WERI-Rb-1 (cell line): ENCODE data around the gene MYMK.
A peak's percentile ranks its signal among the peaks of the same experiment; 100 is the strongest.

Experiments used
- DNase-seq: peaks from one replicate; pipeline ENCODE4 v3.0.0-alpha.2; 2020
- H3K27ac ChIP-seq: fragments of 250-450 bp; sonication (Bioruptor Pico); 2 replicates; pipeline ENCODE4 v1.5.1; 2020; ENCODE audit warnings: mild to moderate bottlenecking, moderate library complexity
- H3K27me3 ChIP-seq: fragments of 250-450 bp; sonication (Bioruptor Pico); 2 replicates; pipeline ENCODE4 v1.5.1; 2021; ENCODE audit warnings: mild to moderate bottlenecking, low read depth, moderate library complexity; ENCODE audit not compliant: insufficient read depth, severe bottlenecking
- H3K36me3 ChIP-seq: fragments of 250-450 bp; sonication (Bioruptor Pico); 2 replicates; pipeline ENCODE4 v1.5.1; 2020; ENCODE audit warnings: mild to moderate bottlenecking, moderate library complexity
- H3K4me3 ChIP-seq: 2 replicates; pipeline ENCODE4 v1.5.1; 2011; ENCODE audit warnings: low read depth, mild to moderate bottlenecking, control low read depth, low read length
- H3K9me3 ChIP-seq: fragments of 250-450 bp; sonication (Bioruptor Pico); 2 replicates; pipeline ENCODE4 v1.5.1; 2021; ENCODE audit warnings: mild to moderate bottlenecking, moderate library complexity; ENCODE audit not compliant: severe bottlenecking
- TF ChIP-seq, protein P1 (sequence below): IDR thresholded peaks from 2 replicates; pipeline ENCODE4 v1.5.1; 2011; ENCODE audit warnings: low read depth, mild to moderate bottlenecking, control low read depth, inconsistent platforms, low read length

The MYMK gene

DNA sequence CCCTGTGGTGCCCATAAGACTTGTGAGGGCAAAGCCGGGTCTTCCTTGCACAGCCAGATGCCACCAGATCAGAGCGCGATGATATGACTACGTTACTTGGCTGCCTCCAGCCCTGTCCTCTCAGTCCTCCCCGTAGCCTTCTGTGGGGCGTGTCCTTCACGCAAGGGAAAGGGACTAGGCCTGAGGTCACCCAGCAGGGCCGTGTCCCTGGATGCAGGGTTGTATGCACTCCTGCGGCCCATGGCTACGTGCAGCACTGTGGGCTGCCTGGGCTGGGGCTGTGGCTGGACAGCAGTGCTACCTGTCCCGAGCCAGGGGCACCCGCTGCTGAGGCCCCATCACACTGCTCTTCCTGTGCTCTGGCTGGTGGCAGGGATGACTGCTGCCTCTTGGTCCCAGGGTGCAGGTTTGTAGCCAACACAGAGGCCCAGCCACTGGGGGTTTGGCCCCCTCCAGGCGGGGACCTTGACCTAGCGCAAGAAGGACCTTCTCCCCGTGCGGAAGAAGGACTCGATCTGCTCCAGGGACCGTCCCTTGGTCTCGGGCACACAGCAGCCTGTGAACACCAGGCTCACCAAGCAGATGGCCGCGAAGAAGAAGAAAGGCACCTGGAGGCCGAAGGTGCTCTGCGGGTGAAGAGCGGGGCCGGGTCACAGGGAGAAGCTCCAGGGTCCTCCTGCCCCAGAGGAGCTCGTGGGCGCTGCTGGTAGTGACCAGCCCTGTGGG is 53.0 kb downstream of the MYMK start:
- Histone ChIP-seq H3K36me3 (peaks cover 29% of the 10 kb centered on the region), H3K4me3 (no peak overlapping the region), H3K9me3 (no peaks in the 10 kb centered on the region), H3K27me3 (no peaks in the 10 kb centered on the region), H3K27ac (no peak overlapping the region)
- DNase-seq = no peak
- TF ChIP-seq, protein P1, sequence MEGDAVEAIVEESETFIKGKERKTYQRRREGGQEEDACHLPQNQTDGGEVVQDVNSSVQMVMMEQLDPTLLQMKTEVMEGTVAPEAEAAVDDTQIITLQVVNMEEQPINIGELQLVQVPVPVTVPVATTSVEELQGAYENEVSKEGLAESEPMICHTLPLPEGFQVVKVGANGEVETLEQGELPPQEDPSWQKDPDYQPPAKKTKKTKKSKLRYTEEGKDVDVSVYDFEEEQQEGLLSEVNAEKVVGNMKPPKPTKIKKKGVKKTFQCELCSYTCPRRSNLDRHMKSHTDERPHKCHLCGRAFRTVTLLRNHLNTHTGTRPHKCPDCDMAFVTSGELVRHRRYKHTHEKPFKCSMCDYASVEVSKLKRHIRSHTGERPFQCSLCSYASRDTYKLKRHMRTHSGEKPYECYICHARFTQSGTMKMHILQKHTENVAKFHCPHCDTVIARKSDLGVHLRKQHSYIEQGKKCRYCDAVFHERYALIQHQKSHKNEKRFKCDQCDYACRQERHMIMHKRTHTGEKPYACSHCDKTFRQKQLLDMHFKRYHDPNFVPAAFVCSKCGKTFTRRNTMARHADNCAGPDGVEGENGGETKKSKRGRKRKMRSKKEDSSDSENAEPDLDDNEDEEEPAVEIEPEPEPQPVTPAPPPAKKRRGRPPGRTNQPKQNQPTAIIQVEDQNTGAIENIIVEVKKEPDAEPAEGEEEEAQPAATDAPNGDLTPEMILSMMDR = no peak

DNA sequence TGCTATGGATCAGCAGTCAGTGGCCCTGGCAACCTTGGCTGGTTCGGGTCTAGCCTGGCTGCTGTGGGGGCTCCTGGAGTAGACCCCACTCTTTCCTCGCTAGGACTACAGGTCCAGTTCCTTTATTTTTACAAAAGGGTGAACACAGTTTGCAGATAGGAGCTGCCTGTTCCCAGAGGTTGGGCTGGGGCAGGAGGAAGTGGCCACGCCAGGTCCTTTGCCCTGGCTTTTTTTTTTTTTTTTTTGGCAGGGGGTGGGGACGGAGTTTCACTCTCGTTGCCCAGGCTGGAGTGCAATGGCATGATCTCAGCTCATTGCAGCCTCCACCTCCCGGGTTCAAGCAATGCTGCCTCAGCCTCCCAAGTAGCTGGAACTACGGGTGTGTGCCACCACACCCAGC is 53.8 kb downstream of the MYMK start:
- no peak overlapping the region for H3K4me3 ChIP-seq
- TF ChIP-seq, protein P1 = no peak
- no peaks in the 10 kb centered on the region for H3K9me3 ChIP-seq
- no peak for DNase-seq
- peaks cover 29% of the 10 kb centered on the region for H3K36me3 ChIP-seq
- H3K27ac ChIP-seq = no peak overlapping the region
- no peaks in the 10 kb centered on the region for H3K27me3 ChIP-seq

DNA sequence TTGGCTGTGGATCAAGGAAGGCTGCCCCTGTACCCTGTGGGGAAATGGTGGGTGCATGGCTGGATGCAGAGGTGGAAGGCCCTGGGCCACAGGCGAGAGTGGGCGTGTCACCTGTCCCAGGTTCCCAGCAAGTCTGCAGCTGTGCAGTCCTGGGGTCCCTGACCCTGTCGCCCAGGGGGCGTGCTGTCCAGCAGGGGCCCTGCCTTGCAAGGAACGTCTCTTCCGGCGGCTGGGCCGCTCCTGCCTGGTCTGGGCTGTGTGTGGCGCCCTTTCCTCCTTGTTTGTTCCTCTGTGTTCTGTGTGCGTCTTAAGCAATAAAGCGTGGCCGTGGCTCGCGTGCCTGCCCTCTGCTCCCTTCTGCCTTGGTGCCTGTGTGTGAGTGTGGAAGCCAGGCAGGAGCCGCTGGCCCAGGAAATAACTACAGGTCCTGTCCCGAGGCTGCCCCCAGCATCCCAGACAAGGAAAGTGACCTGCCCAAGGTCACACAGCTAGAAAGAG is 54.3 kb downstream of the MYMK start:
- Histone ChIP-seq H3K9me3 (no peaks in the 10 kb centered on the region), H3K4me3 (no peak overlapping the region), H3K27ac (no peak overlapping the region), H3K36me3 (peaks cover 33% of the 10 kb centered on the region), H3K27me3 (no peaks in the 10 kb centered on the region)
- TF ChIP-seq, protein P1 = 0 out of 2 replicates have a peak, but pooled peaks have one; percentile 14
- no peak for DNase-seq

DNA sequence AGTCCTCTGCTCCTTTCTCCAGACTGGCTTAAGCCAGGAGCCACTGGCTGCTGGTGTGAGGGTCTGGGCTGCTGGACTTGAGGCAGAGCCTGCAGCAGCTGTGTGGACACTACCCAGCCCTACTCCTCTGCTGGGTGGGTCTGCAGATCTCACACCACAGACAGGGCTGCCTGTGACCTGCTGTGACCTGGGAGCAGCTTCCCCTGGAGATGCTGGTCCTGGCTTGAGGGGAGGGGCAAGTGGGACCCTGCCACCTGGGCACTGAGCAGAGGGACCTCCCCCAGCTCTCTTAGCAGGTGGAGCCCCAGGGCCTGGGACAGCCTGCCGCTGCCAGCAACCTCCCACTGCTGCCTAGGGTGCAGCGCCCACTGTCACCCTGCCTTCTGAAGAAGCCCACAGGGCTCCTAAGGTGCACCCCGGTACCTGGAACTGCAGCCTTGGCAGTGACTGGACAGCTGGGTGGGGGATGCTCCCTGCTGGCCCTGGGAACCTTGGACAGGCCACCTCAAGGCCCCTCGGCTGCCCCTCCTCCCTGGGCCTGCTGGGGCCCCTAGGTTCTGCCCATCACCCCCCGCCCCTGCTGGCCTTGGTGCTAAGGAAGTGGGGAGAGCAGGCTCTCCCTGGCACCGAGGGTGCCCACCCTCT is 55.9 kb downstream of the MYMK start:
- TF ChIP-seq, protein P1 = no peak
- Histone ChIP-seq H3K9me3 (no peaks in the 10 kb centered on the region), H3K27me3 (no peaks in the 10 kb centered on the region), H3K4me3 (no peak overlapping the region), H3K27ac (no peak overlapping the region), H3K36me3 (peaks cover 39% of the 10 kb centered on the region)
- no peak for DNase-seq

DNA sequence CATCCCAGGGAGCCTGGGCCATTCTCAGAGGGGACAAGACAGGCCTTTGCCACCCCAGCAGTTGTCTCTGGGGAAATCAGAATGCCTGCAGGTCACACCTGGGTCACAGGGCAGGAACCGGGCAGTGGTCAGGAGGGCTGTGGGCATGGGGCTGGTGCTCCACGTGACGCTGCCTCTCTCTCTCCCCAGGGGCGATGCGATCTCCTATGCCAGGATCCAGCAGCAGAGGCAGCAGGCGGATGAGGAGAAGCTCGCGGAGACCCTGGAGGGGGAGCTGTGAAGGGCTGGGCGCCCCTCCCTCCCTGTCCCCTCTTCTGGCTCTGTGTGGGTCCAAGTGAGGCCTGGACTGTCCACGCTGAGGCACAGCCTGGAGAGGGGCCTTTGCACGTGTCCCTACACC is 56.4 kb downstream of the MYMK start:
- Histone ChIP-seq H3K27ac (no peak overlapping the region), H3K36me3 (peaks cover 39% of the 10 kb centered on the region), H3K4me3 (no peak overlapping the region), H3K27me3 (no peaks in the 10 kb centered on the region), H3K9me3 (no peaks in the 10 kb centered on the region)
- DNase-seq = no peak
- TF ChIP-seq, protein P1 = no peak
